Stimulated activated CD4-positive, alpha-beta T cell treated with anti-CD3 and anti-CD28 coated beads, Interleukin-4, amount 100 ng/mL, for 24 hours (primary cell): ENCODE data around the gene CSNK2A1.

Source experiments
- DNase-seq: peaks from one replicate; pipeline ENCODE4 v3.0.0-alpha.2; 2020

The CSNK2A1 gene

GRCh38 chr20:563187-563586 lies 19.6 kb upstream of the CSNK2A1 start:
- no peak for DNase-seq

- no peak for DNase-seq
Observed at GRCh38 chr20:562232-562897, 18.8 kb upstream of the CSNK2A1 start.

- peak; percentile 57 for DNase-seq
Observed at GRCh38 chr20:561437-562231, 18.0 kb upstream of the CSNK2A1 start.

- DNase-seq: no peak
Observed at GRCh38 chr20:560680-561079, 17.1 kb upstream of the CSNK2A1 start.

DNA sequence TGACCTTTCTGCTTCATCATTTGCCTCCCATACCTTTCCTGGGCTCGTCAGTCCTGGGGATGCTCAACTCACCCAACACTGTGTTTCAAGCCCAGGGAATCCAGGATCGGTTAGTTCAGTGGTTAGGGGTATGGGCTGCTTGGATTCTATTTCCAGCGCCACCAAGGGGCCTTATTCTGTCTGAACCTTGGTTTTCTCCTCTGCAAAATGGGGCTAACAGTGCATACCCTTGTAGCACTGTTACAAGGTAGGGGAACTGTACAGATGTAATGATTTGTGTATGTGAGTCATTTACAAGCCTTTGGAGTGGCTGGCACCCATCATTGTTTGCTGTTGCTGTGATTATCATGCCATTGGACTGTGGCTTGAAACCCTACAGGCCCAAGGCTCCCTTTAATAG lies 14.5 kb upstream of the CSNK2A1 start:
- no peak for DNase-seq

GRCh38 chr20:556984-557383 lies 13.4 kb upstream of the CSNK2A1 start:
- no peak for DNase-seq

DNA sequence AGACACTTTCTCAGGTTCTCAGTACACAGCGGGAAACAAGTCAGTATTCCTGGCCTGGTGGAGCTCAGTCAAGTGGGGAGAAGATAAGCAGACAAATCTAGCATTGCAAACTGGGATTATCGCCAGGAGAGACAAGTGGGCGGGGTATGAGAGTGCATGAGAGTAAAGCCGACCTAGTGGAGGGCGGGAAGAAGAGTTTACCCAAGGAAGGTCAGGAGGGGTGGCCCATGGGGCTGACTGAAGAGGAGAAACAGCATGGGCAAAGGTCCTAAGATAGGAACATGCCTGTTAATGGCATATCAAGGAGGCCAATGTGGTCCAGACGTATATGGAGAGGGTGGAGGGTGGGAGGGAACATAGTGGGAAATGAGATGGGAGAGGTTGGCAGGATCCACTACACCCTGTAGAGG lies 12.4 kb upstream of the CSNK2A1 start:
- no peak for DNase-seq

GRCh38 chr20:550611-551010 lies 7.0 kb upstream of the CSNK2A1 start:
- no peak for DNase-seq

DNA sequence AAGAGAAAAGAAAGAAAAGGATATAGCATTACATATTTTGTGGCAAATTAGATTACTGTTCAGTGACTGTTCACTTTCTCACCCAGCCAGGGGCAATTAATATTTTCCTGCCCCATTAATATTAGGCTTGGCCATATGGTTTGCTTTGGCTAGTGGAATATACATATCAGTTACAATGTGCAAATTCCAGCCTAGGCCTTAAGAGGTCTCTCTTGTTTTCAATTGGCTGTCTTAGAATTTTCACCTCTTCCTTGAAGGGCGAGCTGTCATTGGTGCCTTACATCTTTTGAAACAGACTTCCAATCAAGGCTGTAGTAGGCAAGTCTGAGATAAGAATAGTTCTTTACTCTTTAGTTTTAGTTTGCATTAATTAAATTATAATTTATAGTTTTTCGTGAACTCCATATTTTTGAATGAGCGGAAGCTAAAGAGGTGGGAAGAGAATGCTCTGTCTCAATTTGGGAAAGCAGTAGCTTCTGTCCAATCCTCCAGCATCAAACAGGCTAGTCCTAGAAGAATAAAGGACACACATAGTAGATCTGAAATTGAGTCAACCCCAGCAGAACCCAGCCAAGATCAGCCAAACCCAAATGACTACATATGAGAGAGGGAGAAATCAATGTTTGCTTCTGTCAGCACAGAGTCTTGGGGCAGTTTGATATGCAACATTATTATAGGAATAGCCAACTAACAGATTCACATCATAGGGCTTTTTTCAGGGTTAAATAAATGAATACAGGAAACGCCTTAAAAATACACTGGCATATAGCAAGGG lies 6.3 kb upstream of the CSNK2A1 start:
- DNase-seq: no peak

GRCh38 chr20:548906-549305 lies 5.3 kb upstream of the CSNK2A1 start:
- DNase-seq: no peak

GRCh38 chr20:547394-547793 lies 3.8 kb upstream of the CSNK2A1 start:
- DNase-seq: no peak

DNA sequence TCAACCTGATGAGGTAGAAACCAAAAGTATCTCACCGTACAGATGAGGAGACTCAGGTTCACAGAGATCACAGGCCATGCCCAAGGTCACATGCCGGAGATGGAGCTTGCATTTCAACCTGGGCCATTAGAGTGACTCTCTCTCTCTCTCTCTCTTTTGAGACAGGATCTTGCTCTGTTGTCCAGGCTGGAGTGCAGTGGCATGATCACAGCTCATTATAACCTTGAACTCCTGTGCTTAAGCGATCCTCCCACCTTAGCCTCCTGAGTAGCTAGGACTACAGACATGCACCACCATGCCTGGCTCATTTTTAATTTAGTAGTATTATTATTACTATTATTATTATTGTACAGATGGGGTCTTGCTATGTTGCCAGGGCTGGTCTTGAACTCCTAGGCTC lies 2.8 kb upstream of the CSNK2A1 start:
- no peak for DNase-seq

- no peak for DNase-seq
Observed at GRCh38 chr20:544153-544725, 649 bp upstream of the CSNK2A1 start.

- peak; percentile 29 for DNase-seq
Observed at GRCh38 chr20:542777-543368, 717 bp downstream of the CSNK2A1 start.

DNA sequence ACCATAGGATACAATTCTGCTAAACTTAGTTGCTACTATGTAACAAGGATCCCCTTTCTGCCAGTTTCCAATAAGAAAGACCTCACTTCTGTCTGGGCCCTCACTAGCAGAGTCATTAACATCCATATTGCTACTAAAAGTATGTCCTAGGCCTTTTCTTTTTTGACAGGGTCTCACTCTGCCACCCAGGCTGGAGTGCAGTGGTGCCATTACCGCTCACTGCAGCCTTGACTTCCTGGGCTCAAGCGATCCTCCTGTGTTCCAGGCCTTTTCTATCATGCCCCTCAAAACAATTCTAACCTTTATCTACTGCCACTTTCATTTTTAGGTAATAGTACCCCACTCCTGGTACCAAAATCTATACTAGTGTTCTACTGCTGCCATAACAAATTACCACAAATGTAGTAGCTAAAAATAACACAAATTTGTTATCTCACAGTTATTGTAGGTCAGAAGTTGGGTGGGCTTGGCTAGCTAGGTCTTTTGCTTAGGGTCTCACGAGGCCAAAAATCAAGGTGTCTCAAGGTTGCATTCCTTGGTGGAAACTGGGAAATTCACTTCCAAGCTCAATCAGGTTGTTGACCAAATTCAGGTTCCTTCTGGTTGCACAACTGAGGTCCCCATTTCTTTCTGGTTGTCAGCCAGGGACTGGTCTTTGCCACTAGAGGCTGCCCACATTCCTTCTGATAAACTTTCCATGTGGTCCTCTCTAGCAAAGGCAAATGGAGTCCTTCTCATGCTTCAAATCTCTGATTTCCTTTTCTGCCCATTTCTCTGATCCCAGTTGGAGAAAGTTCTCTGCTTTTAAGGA lies 3.0 kb downstream of the CSNK2A1 start:
- DNase-seq: no peak

DNA sequence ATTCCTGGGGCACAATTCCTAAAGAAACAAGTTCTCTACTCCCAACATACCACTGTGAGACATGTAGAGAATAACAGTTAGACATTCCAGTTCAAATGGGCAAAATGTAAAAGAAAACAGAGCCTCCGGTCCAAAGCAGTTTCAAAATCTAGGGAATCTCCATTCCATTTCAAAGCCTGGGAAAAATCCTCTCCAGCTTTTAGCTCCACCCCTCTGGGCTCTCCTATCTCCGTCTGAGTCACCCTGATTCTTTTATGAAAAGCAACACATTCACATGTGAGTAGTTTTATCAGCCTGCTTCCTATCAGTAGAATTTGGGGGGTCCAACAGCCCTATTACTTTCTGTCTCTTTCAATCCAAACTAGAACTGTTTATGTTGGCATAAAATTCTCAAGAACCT lies 3.7 kb downstream of the CSNK2A1 start:
- no peak for DNase-seq

DNA sequence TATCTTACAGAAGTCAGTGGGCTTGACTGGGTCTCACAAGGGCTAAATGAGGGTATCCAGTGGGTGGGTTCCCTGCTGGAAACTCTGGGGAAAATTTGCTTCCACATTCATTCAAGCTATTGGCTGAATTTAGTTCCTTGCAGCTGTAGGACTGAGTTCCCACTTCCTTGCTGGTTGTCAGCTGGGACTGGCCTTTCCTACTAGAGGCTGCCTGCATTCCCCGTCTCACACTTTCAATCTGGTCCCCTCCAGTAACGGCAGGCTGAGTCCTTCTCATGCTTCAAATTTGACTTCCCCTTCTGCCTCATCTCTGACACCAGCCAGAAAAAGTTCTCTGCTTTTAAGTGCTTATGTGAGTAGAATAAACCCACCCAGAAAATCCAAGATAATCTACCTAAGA lies 4.4 kb downstream of the CSNK2A1 start:
- no peak for DNase-seq

- no peak for DNase-seq
Observed at GRCh38 chr20:537983-538382, 5.6 kb downstream of the CSNK2A1 start.

- no peak for DNase-seq
Observed at GRCh38 chr20:536426-537010, 7.1 kb downstream of the CSNK2A1 start.

GRCh38 chr20:535958-536357 lies 7.6 kb downstream of the CSNK2A1 start:
- DNase-seq: no peak

DNA sequence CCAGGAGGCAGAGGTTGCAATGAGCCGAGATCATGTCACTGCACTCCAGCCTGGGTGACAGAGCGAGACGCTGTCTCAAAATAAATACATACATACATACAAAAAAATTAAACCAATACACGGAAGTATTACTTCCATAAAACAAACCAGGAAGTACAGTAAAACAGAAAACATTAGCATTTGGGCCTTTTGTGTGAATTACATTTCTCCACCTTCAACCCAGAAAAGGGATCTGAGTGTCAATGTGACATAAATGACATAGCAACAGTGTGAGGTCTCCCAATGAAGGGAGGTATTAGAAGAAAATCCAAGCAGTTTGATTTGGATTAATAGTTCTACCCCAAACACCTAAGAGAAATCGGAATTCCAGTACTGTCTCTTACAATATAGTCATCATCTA lies 10.1 kb downstream of the CSNK2A1 start:
- no peak for DNase-seq

DNA sequence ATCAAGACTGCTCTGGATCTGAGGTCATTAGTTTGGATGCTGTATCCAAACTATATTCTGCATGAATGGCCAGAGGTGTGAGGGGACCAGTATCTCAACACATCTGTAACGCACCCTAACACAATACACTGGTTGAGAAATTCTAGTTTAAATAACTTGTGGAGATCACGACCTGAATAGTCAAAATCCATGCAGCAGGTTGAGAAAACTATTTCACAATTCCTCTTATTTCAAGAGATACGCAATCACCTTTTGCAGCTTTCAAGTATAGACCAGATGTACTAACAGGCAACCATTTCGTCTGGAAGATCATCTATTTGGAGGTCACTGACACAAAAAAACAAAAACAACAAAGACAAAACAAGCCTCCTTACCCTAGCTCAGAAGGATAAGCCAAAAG lies 11.1 kb downstream of the CSNK2A1 start:
- no peak for DNase-seq
